Measurements from ENCODE around the gene TBC1D16.

- TF ChIP-seq POLR2AphosphoS5 (IDR thresholded peaks at IDR 0.05; ENCODE audit: borderline replicate concordance, low read depth, low read length) (no peak), EZH2 (IDR thresholded peaks at IDR 0.05) (no peak), FOXP2 (optimal IDR thresholded peaks at IDR 0.05; ENCODE audit: control extremely low read depth, extremely low read length, insufficient read depth) (no peak)
Observed at GRCh38 chr17:79992649-79993389, 42.9 kb downstream of the TBC1D16 start.

Data from SK-N-MC (cell line).